Measurements from ENCODE around the gene HK2.

DNA sequence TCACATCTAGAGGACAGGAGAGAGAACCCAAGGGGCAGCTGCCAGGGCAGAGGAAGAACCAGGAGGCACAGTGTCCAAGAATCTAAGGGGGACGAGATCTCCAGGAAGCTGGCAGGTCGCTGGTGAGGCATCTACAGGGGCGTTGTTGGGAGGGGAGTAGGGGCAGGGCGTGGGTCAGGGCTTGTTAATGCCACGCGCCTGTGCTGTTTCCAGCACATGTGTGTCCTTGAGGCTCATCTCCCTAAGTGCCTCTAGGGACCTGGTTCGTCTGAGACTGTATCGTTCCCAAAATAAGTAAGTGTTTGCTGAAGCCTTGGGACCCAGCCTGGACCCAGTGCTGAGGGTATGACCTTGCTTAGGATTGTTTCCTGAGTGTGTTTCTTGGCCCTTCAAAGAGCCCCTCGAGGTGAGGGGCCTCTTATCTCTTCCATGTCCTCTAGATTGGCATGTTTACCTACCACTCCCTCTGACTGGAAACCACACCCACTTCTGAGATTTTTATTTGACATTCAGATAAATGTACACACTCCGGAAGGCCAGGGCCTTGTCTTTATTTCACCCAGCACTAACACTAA lies 22.2 kb downstream of the HK2 start:
- no peak for TF ChIP-seq CTCF (IDR thresholded peaks at IDR 0.05)
- TF ChIP-seq POLR2A (IDR thresholded peaks at IDR 0.05) = no peak
